B cell (primary cell): Measurements from ENCODE around the gene CTRB1.

Experiments used
- EZH2 ChIP-seq: IDR thresholded peaks from 2 replicates; pipeline ENCODE4 v1.6.1; 2012; ENCODE audit warnings: borderline replicate concordance, low read depth, mild to moderate bottlenecking, moderate library complexity, low read length; ENCODE audit not compliant: insufficient read depth, poor library complexity, severe bottlenecking
- TF ChIP-seq, protein P1 (sequence below): fragments of 200-600 bp; IDR thresholded peaks from one replicate; pipeline ENCODE4 v1.8.0; 2022; ENCODE audit warnings: antibody characterized with exemption, mild to moderate bottlenecking

DNA sequence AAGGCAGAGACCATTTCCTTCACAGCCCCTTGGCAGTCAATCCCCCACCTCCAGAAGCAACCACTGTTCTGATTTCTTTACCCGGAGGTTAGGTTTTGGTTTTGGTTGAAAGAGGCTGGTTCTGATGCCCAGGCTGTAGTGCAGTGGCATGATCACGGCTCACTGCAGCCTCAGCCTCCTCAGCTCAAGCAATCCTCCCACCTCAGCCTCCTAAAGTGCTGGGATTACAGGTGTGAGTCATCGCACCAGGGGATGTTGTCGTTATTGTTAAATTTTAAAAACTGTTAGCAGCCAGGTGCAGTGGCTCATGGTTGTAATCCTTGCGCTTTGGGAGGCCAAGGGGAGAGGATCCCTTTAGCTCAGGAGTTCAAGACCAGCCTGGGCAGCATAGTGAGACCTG is 8.8 kb upstream of the CTRB1 start:
- TF ChIP-seq EZH2 = no peak
- TF ChIP-seq, protein P1, sequence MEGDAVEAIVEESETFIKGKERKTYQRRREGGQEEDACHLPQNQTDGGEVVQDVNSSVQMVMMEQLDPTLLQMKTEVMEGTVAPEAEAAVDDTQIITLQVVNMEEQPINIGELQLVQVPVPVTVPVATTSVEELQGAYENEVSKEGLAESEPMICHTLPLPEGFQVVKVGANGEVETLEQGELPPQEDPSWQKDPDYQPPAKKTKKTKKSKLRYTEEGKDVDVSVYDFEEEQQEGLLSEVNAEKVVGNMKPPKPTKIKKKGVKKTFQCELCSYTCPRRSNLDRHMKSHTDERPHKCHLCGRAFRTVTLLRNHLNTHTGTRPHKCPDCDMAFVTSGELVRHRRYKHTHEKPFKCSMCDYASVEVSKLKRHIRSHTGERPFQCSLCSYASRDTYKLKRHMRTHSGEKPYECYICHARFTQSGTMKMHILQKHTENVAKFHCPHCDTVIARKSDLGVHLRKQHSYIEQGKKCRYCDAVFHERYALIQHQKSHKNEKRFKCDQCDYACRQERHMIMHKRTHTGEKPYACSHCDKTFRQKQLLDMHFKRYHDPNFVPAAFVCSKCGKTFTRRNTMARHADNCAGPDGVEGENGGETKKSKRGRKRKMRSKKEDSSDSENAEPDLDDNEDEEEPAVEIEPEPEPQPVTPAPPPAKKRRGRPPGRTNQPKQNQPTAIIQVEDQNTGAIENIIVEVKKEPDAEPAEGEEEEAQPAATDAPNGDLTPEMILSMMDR = no peak
